Heart left ventricle (tissue), 13 donors: Measurements from ENCODE around the gene CDT1.

Experiments
- CTCF ChIP-seq, 12 donors: fragments of 200-600 bp; sonication (generic) in 4 of 12; IDR thresholded peaks; one replicate each; pipeline versions ENCODE4 v1.5.0 to v1.8.0; 2018 to 2022; ENCODE audit warnings: antibody characterized with exemption in 12 of 12, mild to moderate bottlenecking in 5 of 12
- POLR2A ChIP-seq, 2 donors: fragments of 450-650 bp; IDR thresholded peaks; one replicate each; pipeline ENCODE4 v1.6.1; 2017; ENCODE audit warnings: antibody characterized with exemption in 2 of 2, mild to moderate bottlenecking in 2 of 2, moderate library complexity in 2 of 2
- donor health status: ischemic (EF 13 %, LVEDD 7.1; RV severe dilation, severe dysfunction).
- donor health status: DM: no; HTN: yes; CAD: no.
- donor health status: DM: no; HTN: no; CAD: no.
- donor health status: ischemic (EF 25% LVEDD 6.9; RV normal size, moderate dysfunction).
- donor health status: ischemic (EF 25% LVEDD 5.7; RV mildly dilated, moderate dysfunction).
- donor health status: ischemic (EF 35%, LVEDD 5.7; RV mildly dilated, moderate dysfunction).
- donor health status: nonischemic (EF 11% LVEDD 7.7; RV severe dilation, severe dysfunction).
- donor health status: DM: yes; HTN: yes; CAD: no.
- donor health status: PGD.
- donor health status: ischemic (EF 29% LVEDD 5.4; RV normal size, mild dysfunction).
- donor health status: nonischemic (EF 23%, LVEDD 6.1; RV moderate dilation, normal function).

DNA sequence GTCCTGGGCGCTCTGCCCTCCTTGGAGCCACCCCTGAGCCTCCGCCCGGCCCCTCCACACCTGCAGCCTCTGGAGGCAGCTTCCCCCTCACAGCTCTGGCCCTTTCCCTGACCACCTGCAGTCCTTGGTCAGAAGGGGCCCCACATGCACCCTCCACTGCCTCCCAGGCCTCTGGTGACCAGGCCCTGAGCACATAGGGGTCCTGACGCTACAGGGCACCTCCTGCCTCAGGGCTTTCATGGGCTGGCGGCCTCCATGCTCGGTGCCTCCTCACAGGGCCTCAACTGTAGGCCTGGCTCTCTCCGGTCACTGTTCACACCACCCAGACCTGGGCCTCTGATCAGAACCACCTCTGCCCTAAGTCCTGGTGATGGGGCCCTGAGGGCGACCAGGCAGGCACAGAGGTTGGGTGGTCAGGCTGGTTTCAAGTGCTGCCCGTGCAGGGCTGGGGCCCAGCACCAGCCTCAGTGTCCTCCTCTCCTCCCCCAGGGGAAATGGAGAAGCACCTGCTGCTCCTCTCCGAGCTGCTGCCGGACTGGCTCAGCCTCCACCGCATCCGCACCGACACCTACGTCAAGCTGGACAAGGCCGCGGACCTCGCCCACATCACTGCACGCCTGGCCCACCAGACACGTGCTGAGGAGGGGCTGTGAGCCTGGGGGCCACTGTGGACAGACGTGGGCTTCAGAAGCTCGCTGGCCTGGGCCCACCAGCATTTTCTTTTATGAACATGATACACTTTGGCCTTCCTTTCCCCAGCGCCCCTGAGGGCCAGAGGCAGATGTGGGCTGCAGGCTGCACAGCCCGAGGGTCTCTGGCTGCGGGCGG lies 4.3 kb downstream of the CDT1 start:
- no peak for TF ChIP-seq CTCF (IDR thresholded peaks at IDR 0.05)
- TF ChIP-seq POLR2A (IDR thresholded peaks at IDR 0.05): no peak
